Neural progenitor cell (in vitro differentiated cells): ENCODE results near the gene GAL3ST3. TPM values are rescaled to one million over a fixed set of nuclear protein-coding genes. Genes with fewer than 3 reads are reported as not detected.

ENCODE experiments used
- DNase-seq: peaks from one replicate; pipeline ENCODE4 v3.0.0-alpha.2; 2016; ENCODE audit warnings: low spot score
- H2AFZ ChIP-seq: fragments of 200-600 bp; sonication (generic); replicated peaks from 2 replicates; pipeline ENCODE4 v1.6.1; 2016; ENCODE audit warnings: antibody characterized with exemption
- H3F3A ChIP-seq: fragments of 200-600 bp; sonication (generic); 2 replicates; pipeline ENCODE4 v1.6.1; 2016; ENCODE audit warnings: antibody characterized with exemption, low read depth
- H3K27ac ChIP-seq: fragments of 200-600 bp; sonication (generic); 2 replicates; pipeline ENCODE4 v1.5.1; 2016; ENCODE audit warnings: mild to moderate bottlenecking
- H3K27me3 ChIP-seq: fragments of 200-600 bp; sonication (generic); 2 replicates; pipeline ENCODE4 v1.6.1; 2016; ENCODE audit warnings: mild to moderate bottlenecking, moderate library complexity
- H3K36me3 ChIP-seq: fragments of 200-600 bp; sonication (generic); 2 replicates; pipeline ENCODE4 v1.5.1; 2016
- H3K4me1 ChIP-seq: fragments of 200-600 bp; sonication (generic); 2 replicates; pipeline ENCODE4 v1.6.1; 2016; ENCODE audit warnings: mixed run types
- H3K4me2 ChIP-seq: fragments of 200-600 bp; sonication (generic); 2 replicates; pipeline ENCODE4 v1.6.1; 2016
- H3K4me3 ChIP-seq: fragments of 200-600 bp; sonication (generic); 2 replicates; pipeline ENCODE4 v1.5.1; 2016
- H3K79me2 ChIP-seq: fragments of 200-600 bp; sonication (generic); 2 replicates; pipeline ENCODE4 v1.6.1; 2016; ENCODE audit warnings: low read depth
- H3K9ac ChIP-seq: fragments of 200-600 bp; sonication (generic); 2 replicates; pipeline ENCODE4 v1.6.1; 2016
- H3K9me3 ChIP-seq: fragments of 200-600 bp; sonication (generic); 2 replicates; pipeline ENCODE4 v1.5.1; 2016; ENCODE audit warnings: low read depth
- H4K20me1 ChIP-seq: fragments of 200-600 bp; sonication (generic); 2 replicates; pipeline ENCODE4 v1.6.1; 2016; ENCODE audit warnings: low read depth
- H3K27ac Mint-ChIP-seq: 3 replicates; pipeline ENCODE4 v1.8.0; 2021; ENCODE audit warnings: mixed read lengths
- H3K27me3 Mint-ChIP-seq: 2 replicates; pipeline ENCODE4 v1.8.0; 2022; ENCODE audit warnings: low read depth, mild to moderate bottlenecking, inconsistent platforms, moderate library complexity, mixed read lengths; ENCODE audit not compliant: insufficient read depth
- H3K36me3 Mint-ChIP-seq: 3 replicates; pipeline ENCODE4 v1.8.0; 2021; ENCODE audit warnings: mixed read lengths
- H3K4me1 Mint-ChIP-seq: 3 replicates; pipeline ENCODE4 v1.8.0; 2021; ENCODE audit warnings: mixed read lengths
- H3K4me3 Mint-ChIP-seq: 3 replicates; pipeline ENCODE4 v1.8.0; 2021; ENCODE audit warnings: mild to moderate bottlenecking, moderate library complexity, mixed read lengths
- H3K9me3 Mint-ChIP-seq: 3 replicates; pipeline ENCODE4 v1.8.0; 2020; ENCODE audit warnings: mixed read lengths
- EZH2 ChIP-seq: fragments of 200-600 bp; sonication (generic); IDR thresholded peaks from 2 replicates; pipeline ENCODE4 v1.6.1; 2017; ENCODE audit warnings: antibody characterized with exemption, mild to moderate bottlenecking, moderate library complexity
- EZH2phosphoT487 ChIP-seq: fragments of 200-600 bp; sonication (generic); IDR thresholded peaks from 2 replicates; pipeline ENCODE4 v1.6.1; 2017; ENCODE audit warnings: antibody characterized with exemption
- total RNA-seq: library from RNA; depleted of rRNA; stranded (reverse); fragments of >200 nt; gene quantifications from 2 replicates; pipeline ENCODE4 v1.2.3, GENCODE V29; 2015; ENCODE audit warnings: low replicate concordance
- TF ChIP-seq, protein P1 (sequence below): fragments of 200-600 bp; sonication (generic); IDR thresholded peaks from 2 replicates; pipeline ENCODE4 v1.5.1; 2017; ENCODE audit warnings: antibody characterized with exemption, mild to moderate bottlenecking

Gene GAL3ST3
- total RNA-seq, 1 donor from 2014 or later, result 8.5 TPM

DNA sequence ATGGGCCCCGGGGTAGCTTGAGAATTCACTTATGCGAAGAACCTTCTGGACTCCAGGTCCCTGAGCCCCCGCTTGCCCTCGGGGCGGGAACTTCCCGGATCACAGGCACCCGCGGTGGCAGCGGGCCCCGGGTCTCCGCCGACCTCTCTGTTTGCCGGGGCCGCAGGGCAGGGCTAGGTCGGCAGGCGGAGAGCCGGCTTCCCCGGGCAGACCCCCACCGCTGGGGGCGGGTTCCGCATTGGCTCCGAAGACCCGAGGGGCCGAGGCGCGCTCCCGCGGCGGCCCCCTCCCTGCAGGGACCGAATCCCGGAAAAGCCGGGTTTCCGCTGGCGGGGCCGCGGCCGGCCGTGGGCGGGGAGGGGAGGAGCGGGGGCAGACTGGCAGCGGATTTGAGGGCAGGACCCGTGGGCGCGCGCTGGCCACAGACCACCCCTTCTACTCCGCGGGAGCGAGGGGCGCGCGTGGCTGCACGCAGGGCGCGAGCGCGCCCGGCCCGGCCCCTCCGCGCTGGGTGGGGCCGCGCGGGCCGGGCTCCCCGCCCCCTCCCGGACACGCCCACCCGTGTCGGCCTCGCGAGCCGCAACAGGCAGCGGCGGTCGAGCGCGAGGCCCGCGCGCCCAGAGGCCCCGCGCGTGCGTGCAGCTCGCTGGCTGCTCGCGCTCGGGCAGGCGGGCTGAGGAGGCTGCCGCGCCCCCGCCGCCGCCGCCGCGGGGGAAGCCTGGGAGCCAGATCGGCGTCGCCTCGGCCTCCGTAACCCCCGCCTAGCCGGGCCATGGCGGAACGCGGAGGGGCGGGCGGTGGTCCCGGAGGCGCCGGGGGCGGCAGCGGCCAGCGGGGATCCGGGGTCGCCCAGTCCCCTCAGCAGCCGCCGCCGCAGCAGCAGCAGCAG is 21.0 kb upstream of the GAL3ST3 start, which contains the start of gene PACS1:
TSS of gene PACS1 (plus strand) at position 558 of the 889 bp plus-strand sequence. CDS start at position 773, 215 bp downstream.
- Mint-ChIP-seq H3K27me3 (peaks cover 3% of the 10 kb centered on the region), H3K9me3 (no peaks in the 10 kb centered on the region), H3K4me3 (peak within 1 kb of the TSS; percentile 96), H3K36me3 (peaks cover 28% of the 10 kb centered on the region), H3K4me1 (peaks cover 19% of the 10 kb centered on the region), H3K27ac (peak within 1 kb of the TSS; percentile 33)
- peak; percentile 84 for DNase-seq
- no peaks in the 10 kb centered on the region for H3K27me3 ChIP-seq
- peaks cover 15% of the 10 kb centered on the region for H3K79me2 ChIP-seq
- no peaks in the 10 kb centered on the region for H3K9me3 ChIP-seq
- TF ChIP-seq, protein P1, sequence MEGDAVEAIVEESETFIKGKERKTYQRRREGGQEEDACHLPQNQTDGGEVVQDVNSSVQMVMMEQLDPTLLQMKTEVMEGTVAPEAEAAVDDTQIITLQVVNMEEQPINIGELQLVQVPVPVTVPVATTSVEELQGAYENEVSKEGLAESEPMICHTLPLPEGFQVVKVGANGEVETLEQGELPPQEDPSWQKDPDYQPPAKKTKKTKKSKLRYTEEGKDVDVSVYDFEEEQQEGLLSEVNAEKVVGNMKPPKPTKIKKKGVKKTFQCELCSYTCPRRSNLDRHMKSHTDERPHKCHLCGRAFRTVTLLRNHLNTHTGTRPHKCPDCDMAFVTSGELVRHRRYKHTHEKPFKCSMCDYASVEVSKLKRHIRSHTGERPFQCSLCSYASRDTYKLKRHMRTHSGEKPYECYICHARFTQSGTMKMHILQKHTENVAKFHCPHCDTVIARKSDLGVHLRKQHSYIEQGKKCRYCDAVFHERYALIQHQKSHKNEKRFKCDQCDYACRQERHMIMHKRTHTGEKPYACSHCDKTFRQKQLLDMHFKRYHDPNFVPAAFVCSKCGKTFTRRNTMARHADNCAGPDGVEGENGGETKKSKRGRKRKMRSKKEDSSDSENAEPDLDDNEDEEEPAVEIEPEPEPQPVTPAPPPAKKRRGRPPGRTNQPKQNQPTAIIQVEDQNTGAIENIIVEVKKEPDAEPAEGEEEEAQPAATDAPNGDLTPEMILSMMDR, result no peak
- TF ChIP-seq EZH2, result no peak
- no peak for TF ChIP-seq EZH2phosphoT487
- peak within 1 kb of the TSS; percentile 44 for H3K27ac ChIP-seq
- H3K4me3 ChIP-seq, result peak within 1 kb of the TSS; percentile 98
- H2AFZ ChIP-seq, result peak within 1 kb of the TSS; percentile 82
- peaks cover 11% of the 10 kb centered on the region for H3K36me3 ChIP-seq
- peak within 1 kb of the TSS; percentile 43 for H3K9ac ChIP-seq
- H4K20me1 ChIP-seq, result peaks cover 33% of the 10 kb centered on the region
- peaks cover 15% of the 10 kb centered on the region for H3K4me1 ChIP-seq
- peaks cover 40% of the 10 kb centered on the region for H3F3A ChIP-seq
- H3K4me2 ChIP-seq, result peak within 1 kb of the TSS; percentile 99

- Mint-ChIP-seq H3K4me3 (peak overlapping the region; percentile 87), H3K36me3 (peaks cover 30% of the 10 kb centered on the region), H3K27me3 (peaks cover 3% of the 10 kb centered on the region), H3K9me3 (no peaks in the 10 kb centered on the region), H3K27ac (peak overlapping the region; percentile 33), H3K4me1 (peaks cover 19% of the 10 kb centered on the region)
- no peak for TF ChIP-seq EZH2
- TF ChIP-seq, protein P1, result peak; percentile 19
- Histone ChIP-seq H2AFZ (no peak overlapping the region), H3K36me3 (peaks cover 15% of the 10 kb centered on the region), H3K9me3 (no peaks in the 10 kb centered on the region), H3K79me2 (peaks cover 15% of the 10 kb centered on the region), H3K27ac (no peak overlapping the region), H3K4me1 (peaks cover 15% of the 10 kb centered on the region), H3K4me2 (peak overlapping the region; percentile 80), H4K20me1 (peaks cover 33% of the 10 kb centered on the region), H3F3A (peaks cover 44% of the 10 kb centered on the region), H3K27me3 (no peaks in the 10 kb centered on the region), H3K9ac (no peak overlapping the region), H3K4me3 (peak overlapping the region; percentile 98)
- no peak for DNase-seq
Observed at GRCh38 chr11:66068923-66069714, 20.2 kb upstream of the GAL3ST3 start.

DNA sequence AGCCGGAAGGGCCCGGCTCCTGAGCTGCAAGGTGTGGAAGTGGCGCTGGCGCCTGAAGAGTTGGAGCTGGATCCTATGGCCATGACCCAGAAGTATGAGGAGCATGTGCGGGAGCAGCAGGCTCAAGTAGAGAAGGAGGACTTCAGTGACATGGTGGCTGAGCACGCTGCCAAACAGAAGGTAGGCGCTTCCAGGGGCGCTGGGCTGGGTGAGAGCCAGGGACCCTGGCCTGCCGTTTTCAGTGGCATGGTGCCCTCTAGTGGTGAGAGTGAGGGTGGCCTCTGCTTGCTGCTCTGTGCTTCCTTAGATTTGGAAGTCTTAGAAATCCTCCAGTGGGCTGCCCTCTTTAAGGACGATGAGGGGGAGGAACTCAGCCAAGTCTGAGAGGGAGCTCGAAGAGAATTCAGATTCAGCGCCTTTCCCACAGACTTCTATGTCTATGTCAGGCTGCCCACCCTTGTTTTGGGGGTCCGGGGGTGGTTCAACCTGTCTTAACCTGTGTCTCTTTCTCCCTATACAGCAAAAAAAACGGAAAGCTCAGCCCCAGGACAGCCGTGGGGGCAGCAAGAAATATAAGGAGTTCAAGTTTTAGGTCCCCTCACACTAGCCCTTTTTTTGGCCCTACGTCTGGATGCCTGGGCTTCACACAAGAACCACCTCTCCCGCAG is 19.3 kb upstream of the GAL3ST3 start:
- peak; percentile 85 for DNase-seq
- H3K4me3 Mint-ChIP-seq, result peak overlapping the region; percentile 87
- Histone ChIP-seq H3K4me2 (no peak overlapping the region), H3K27ac (no peak overlapping the region), H3K27me3 (no peaks in the 10 kb centered on the region), H3K9me3 (no peaks in the 10 kb centered on the region), H2AFZ (no peak overlapping the region), H3K4me3 (no peak overlapping the region), H4K20me1 (peaks cover 33% of the 10 kb centered on the region), H3K79me2 (peaks cover 15% of the 10 kb centered on the region), H3K9ac (no peak overlapping the region), H3K4me1 (peaks cover 15% of the 10 kb centered on the region), H3F3A (peaks cover 44% of the 10 kb centered on the region), H3K36me3 (peaks cover 15% of the 10 kb centered on the region)
- peaks cover 3% of the 10 kb centered on the region for H3K27me3 Mint-ChIP-seq
- no peak overlapping the region for H3K27ac Mint-ChIP-seq
- TF ChIP-seq EZH2phosphoT487 (no peak), EZH2 (no peak)
- TF ChIP-seq, protein P1, result peak; percentile 91
- H3K4me1 Mint-ChIP-seq, result peaks cover 19% of the 10 kb centered on the region
- peaks cover 35% of the 10 kb centered on the region for H3K36me3 Mint-ChIP-seq
- no peaks in the 10 kb centered on the region for H3K9me3 Mint-ChIP-seq
